Measurements from ENCODE around the gene MAPKAP1.

The MAPKAP1 gene

DNA sequence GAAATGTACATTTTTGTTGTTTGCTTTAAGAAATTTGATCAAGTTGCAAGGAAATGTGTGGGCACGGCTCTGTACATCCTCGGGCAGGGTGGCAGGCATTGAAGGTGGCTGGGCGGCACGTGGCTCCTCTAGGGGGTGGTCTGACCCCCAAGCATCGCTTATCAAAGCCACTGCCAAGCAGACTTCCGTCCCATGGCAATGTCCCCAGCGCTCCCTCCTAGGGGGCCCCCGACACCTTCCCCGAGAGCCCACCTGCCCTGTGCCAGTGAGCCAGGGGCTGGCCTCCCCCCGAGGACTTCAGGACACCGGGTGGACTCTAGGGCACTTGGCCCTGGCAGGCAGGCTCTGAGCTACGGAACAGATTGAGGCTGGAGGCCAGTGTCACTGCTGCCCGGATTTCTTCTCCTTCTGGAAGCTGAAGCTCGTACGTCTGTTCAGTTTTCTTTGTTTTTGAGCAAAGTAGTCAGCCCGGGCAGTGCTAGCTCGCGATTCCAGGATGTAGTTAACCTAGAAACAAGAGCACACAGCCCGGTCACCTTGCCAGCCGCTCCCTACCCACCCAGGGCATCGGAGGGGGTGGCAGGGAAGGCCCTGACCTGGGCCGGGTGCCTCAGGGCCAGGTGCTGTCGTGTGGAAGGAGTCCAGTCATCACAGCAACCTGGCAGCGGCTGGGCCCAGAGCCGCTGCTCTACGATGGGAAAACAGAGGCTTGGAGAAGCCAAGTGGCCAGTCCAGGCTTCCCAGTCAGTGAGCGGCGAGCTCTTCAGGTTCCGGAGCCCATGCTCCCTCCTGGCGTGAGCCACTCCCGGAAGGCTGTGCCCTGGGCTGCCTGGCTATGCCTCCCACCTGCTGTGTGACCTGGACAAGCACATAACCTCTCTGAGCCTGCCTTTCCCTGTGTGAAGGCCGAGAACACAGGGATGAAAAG lies 268.2 kb downstream of the MAPKAP1 start:
- Histone ChIP-seq H3K36me3 (ENCODE audit: control insufficient read depth in 1 of 2, insufficient read depth in 2 of 2, low read length in 2 of 2) (peaks cover 30 to 32% of the 10 kb centered on the region in 2 donors), H3K4me3 (ENCODE audit: low read depth in 1 of 2, low read length in 2 of 2) (no peak overlapping the region), H3K27ac (ENCODE audit: low read length) (no peak overlapping the region), H3K27me3 (ENCODE audit: low read depth, low read length) (no peaks in the 10 kb centered on the region), H3K4me1 (ENCODE audit: control insufficient read depth in 1 of 2, insufficient read depth in 2 of 2, low read length in 2 of 2) (no peaks in the 10 kb centered on the region), H3K9me3 (ENCODE audit: control insufficient read depth in 1 of 2, low read length in 2 of 2) (no peaks in the 10 kb centered on the region)

- Histone ChIP-seq H3K36me3 (ENCODE audit: control insufficient read depth in 1 of 2, insufficient read depth in 2 of 2, low read length in 2 of 2) (peaks cover 28 to 32% of the 10 kb centered on the region in 2 donors), H3K4me1 (ENCODE audit: control insufficient read depth in 1 of 2, insufficient read depth in 2 of 2, low read length in 2 of 2) (no peaks in the 10 kb centered on the region), H3K27ac (ENCODE audit: low read length) (no peak overlapping the region), H3K4me3 (ENCODE audit: low read depth in 1 of 2, low read length in 2 of 2) (no peak overlapping the region), H3K27me3 (ENCODE audit: low read depth, low read length) (no peaks in the 10 kb centered on the region), H3K9me3 (ENCODE audit: control insufficient read depth in 1 of 2, low read length in 2 of 2) (no peaks in the 10 kb centered on the region)
Observed at GRCh38 chr9:125437771-125438221, 269.2 kb downstream of the MAPKAP1 start.

GRCh38 chr9:125436613-125437443 lies 270.2 kb downstream of the MAPKAP1 start:
- H3K4me3 ChIP-seq (ENCODE audit: low read depth in 1 of 2, low read length in 2 of 2): no peak overlapping the region
- peaks cover 23 to 32% of the 10 kb centered on the region in 2 donors for H3K36me3 ChIP-seq (ENCODE audit: control insufficient read depth in 1 of 2, insufficient read depth in 2 of 2, low read length in 2 of 2)
- no peak overlapping the region for H3K27ac ChIP-seq (ENCODE audit: low read length)
- no peaks in the 10 kb centered on the region for H3K9me3 ChIP-seq (ENCODE audit: control insufficient read depth in 1 of 2, low read length in 2 of 2)
- H3K4me1 ChIP-seq (ENCODE audit: control insufficient read depth in 1 of 2, insufficient read depth in 2 of 2, low read length in 2 of 2): no peaks in the 10 kb centered on the region
- H3K27me3 ChIP-seq (ENCODE audit: low read depth, low read length): no peaks in the 10 kb centered on the region

- H3K36me3 ChIP-seq (ENCODE audit: control insufficient read depth in 1 of 2, insufficient read depth in 2 of 2, low read length in 2 of 2): peaks cover 18 to 31% of the 10 kb centered on the region in 2 donors
- H3K27ac ChIP-seq (ENCODE audit: low read length): no peak overlapping the region
- no peaks in the 10 kb centered on the region for H3K27me3 ChIP-seq (ENCODE audit: low read depth, low read length)
- H3K4me3 ChIP-seq (ENCODE audit: low read depth in 1 of 2, low read length in 2 of 2): no peak overlapping the region
- no peaks in the 10 kb centered on the region for H3K4me1 ChIP-seq (ENCODE audit: control insufficient read depth in 1 of 2, insufficient read depth in 2 of 2, low read length in 2 of 2)
- no peaks in the 10 kb centered on the region for H3K9me3 ChIP-seq (ENCODE audit: control insufficient read depth in 1 of 2, low read length in 2 of 2)
Observed at GRCh38 chr9:125435776-125436612, 271.0 kb downstream of the MAPKAP1 start.

- Histone ChIP-seq H3K4me3 (ENCODE audit: low read depth in 1 of 2, low read length in 2 of 2) (no peak overlapping the region), H3K27ac (ENCODE audit: low read length) (no peak overlapping the region), H3K4me1 (ENCODE audit: control insufficient read depth in 1 of 2, insufficient read depth in 2 of 2, low read length in 2 of 2) (no peaks in the 10 kb centered on the region), H3K36me3 (ENCODE audit: control insufficient read depth in 1 of 2, insufficient read depth in 2 of 2, low read length in 2 of 2) (peaks cover 10 to 24% of the 10 kb centered on the region in 2 donors), H3K27me3 (ENCODE audit: low read depth, low read length) (no peaks in the 10 kb centered on the region), H3K9me3 (ENCODE audit: control insufficient read depth in 1 of 2, low read length in 2 of 2) (no peaks in the 10 kb centered on the region)
Observed at GRCh38 chr9:125434986-125435775, 271.8 kb downstream of the MAPKAP1 start.

- peaks cover 5 to 7% of the 10 kb centered on the region in 2 donors for H3K36me3 ChIP-seq (ENCODE audit: control insufficient read depth in 1 of 2, insufficient read depth in 2 of 2, low read length in 2 of 2)
- no peak overlapping the region for H3K27ac ChIP-seq (ENCODE audit: low read length)
- H3K4me1 ChIP-seq (ENCODE audit: control insufficient read depth in 1 of 2, insufficient read depth in 2 of 2, low read length in 2 of 2): no peaks in the 10 kb centered on the region
- no peak overlapping the region for H3K4me3 ChIP-seq (ENCODE audit: low read depth in 1 of 2, low read length in 2 of 2)
- H3K27me3 ChIP-seq (ENCODE audit: low read depth, low read length): no peaks in the 10 kb centered on the region
- H3K9me3 ChIP-seq (ENCODE audit: control insufficient read depth in 1 of 2, low read length in 2 of 2): no peaks in the 10 kb centered on the region
Observed at GRCh38 chr9:125433461-125434011, 273.5 kb downstream of the MAPKAP1 start.

DNA sequence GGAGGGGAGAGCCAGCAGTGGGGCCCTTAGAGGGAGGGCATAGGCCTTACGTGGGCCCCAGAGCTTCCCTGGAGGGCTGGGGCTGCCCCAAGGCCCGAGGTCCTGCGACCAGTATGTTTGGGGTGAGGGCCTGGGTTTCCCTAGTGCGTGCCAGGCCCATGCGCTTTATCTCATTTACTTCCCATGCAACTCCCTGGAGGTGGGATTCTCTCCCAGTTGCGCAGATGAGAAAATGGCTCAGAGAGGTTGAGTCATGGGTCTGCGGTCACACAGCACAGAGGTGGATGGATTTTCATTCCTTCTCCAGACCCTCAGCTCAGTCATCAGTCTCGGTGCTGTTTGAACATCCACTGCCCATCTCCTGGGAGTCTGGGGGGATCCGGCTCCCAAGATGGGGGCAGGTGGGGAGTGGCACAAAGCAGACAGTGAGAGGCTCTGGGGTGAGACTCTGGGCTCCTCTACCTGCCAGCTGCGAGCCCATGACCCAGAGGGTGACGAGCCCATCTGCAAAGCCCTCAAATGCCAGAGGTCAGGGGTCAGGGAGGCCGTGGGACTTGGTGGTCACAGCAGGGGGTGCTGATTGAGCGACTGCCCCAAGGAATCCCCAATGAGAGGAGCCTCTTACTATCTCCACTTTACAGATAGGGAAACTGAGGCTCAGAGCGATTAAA lies 274.2 kb downstream of the MAPKAP1 start:
- H3K9me3 ChIP-seq (ENCODE audit: control insufficient read depth in 1 of 2, low read length in 2 of 2): no peaks in the 10 kb centered on the region
- no peaks in the 10 kb centered on the region for H3K4me1 ChIP-seq (ENCODE audit: control insufficient read depth in 1 of 2, insufficient read depth in 2 of 2, low read length in 2 of 2)
- peaks cover 0 to 3% of the 10 kb centered on the region in 2 donors for H3K36me3 ChIP-seq (ENCODE audit: control insufficient read depth in 1 of 2, insufficient read depth in 2 of 2, low read length in 2 of 2)
- H3K27ac ChIP-seq (ENCODE audit: low read length): no peak overlapping the region
- no peak overlapping the region for H3K4me3 ChIP-seq (ENCODE audit: low read depth in 1 of 2, low read length in 2 of 2)
- no peaks in the 10 kb centered on the region for H3K27me3 ChIP-seq (ENCODE audit: low read depth, low read length)

- Histone ChIP-seq H3K9me3 (ENCODE audit: control insufficient read depth in 1 of 2, low read length in 2 of 2) (no peaks in the 10 kb centered on the region), H3K27me3 (ENCODE audit: low read depth, low read length) (no peaks in the 10 kb centered on the region), H3K4me3 (ENCODE audit: low read depth in 1 of 2, low read length in 2 of 2) (no peak overlapping the region), H3K27ac (ENCODE audit: low read length) (no peak overlapping the region), H3K4me1 (ENCODE audit: control insufficient read depth in 1 of 2, insufficient read depth in 2 of 2, low read length in 2 of 2) (no peaks in the 10 kb centered on the region), H3K36me3 (ENCODE audit: control insufficient read depth in 1 of 2, insufficient read depth in 2 of 2, low read length in 2 of 2) (no peaks in the 10 kb centered on the region)
Observed at GRCh38 chr9:125431741-125432271, 275.2 kb downstream of the MAPKAP1 start.

DNA sequence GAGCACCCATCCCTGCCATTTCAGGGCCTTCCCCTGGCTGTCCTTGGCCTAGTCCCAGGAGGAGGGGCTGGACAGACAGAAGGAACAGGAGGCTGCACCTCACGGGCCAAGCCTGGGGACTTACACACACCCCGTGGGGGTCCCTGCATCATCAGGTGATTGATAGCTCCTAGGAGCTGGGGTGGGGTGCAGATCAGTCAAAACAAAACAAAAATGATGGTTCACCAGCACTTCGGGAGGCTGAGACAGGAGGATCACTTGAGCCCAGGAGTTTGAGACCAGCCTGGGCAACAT lies 276.0 kb downstream of the MAPKAP1 start:
- Histone ChIP-seq H3K4me1 (ENCODE audit: control insufficient read depth in 1 of 2, insufficient read depth in 2 of 2, low read length in 2 of 2) (no peaks in the 10 kb centered on the region), H3K4me3 (ENCODE audit: low read depth in 1 of 2, low read length in 2 of 2) (no peak overlapping the region), H3K27ac (ENCODE audit: low read length) (no peak overlapping the region), H3K36me3 (ENCODE audit: control insufficient read depth in 1 of 2, insufficient read depth in 2 of 2, low read length in 2 of 2) (no peaks in the 10 kb centered on the region), H3K27me3 (ENCODE audit: low read depth, low read length) (no peaks in the 10 kb centered on the region), H3K9me3 (ENCODE audit: control insufficient read depth in 1 of 2, low read length in 2 of 2) (no peaks in the 10 kb centered on the region)
